GM23248 (cell line): ENCODE data around the gene ERC1.

ENCODE experiments used
- EZH2 ChIP-seq: fragments of 200-600 bp; sonication (generic); IDR thresholded peaks from 2 replicates; pipeline ENCODE4 v1.6.1; 2018; ENCODE audit warnings: antibody characterized with exemption, mild to moderate bottlenecking; ENCODE audit not compliant: insufficient read depth, poor library complexity, severe bottlenecking
- EZH2phosphoT487 ChIP-seq: fragments of 200-600 bp; sonication (generic); IDR thresholded peaks from 2 replicates; pipeline ENCODE4 v1.6.1; 2018; ENCODE audit warnings: antibody characterized with exemption, moderate library complexity, mild to moderate bottlenecking, low read depth; ENCODE audit not compliant: insufficient read depth

DNA sequence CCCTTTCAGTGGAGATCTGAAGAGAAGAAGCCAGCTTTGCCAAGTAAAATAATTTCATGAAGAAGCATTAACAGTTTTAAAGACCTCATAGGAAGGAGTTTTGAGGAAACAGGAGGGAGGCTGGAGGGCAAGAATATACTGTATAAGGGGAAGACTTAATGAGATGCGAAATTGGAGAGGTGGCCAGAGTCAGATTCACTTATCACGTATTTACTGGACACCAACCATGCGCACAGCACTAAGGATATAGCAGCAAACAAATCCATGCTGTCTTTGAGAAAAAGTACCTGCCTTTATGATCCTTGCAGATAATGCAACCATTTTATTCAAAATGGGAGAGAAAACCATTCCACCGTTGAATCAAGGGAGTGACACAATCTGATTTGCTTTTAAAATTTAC is 100.3 kb downstream of the ERC1 start:
- no peak for TF ChIP-seq EZH2
- TF ChIP-seq EZH2phosphoT487, result no peak
